Activated CD8-positive, alpha-beta memory T cell treated with anti-CD3 and anti-CD28 coated beads, Interleukin-2, amount 50 U/mL, for 4 hours (primary cell): ENCODE results near the gene PRKCI.
"Not testable (repeated sequence)": the region's sequence is repeated elsewhere in the genome, so short reads cannot be mapped to it uniquely, and the experiment has no call there.

ENCODE experiments used
- DNase-seq: peaks from one replicate; pipeline ENCODE4 v3.0.0-alpha.2; 2020

The PRKCI gene

DNA sequence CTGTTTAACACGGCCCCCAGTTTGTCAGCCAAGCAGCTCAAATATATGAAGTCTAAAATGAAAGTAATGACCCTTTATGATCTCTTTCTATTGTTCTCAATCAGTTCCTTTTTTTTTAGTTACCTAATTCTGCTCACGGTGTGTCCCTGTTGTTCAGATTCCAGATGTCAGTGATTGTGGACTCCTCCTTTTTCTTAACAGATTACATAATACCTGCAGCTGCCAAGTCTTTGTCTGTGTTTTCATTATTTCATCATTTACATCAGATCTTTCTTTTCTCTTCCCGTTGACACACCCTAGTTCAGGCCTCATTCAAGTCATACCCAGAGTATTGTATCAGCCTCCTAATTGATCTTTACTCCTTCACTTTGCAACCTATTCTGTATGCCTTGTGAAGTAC, 79.2 kb downstream of the PRKCI start:
- no peak for DNase-seq

DNA sequence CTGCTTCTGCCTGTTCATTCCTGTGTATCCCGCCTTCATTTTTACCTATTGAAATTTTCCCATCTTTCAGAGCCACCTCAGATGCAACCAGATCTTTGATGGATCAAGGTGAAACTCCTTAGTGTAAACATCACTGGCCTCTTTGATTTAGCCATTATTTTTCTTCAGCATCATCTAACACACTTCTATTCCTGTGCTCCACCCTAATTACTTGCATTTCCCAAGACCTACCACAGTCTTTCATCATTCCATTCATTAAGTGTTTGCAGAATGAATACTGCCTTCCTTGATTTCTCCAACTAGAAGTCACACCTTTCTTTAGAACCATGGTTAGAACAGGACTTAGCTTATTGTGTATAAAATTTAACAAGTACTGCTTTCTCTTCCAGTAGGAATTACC, 79.8 kb downstream of the PRKCI start:
- no peak for DNase-seq

DNA sequence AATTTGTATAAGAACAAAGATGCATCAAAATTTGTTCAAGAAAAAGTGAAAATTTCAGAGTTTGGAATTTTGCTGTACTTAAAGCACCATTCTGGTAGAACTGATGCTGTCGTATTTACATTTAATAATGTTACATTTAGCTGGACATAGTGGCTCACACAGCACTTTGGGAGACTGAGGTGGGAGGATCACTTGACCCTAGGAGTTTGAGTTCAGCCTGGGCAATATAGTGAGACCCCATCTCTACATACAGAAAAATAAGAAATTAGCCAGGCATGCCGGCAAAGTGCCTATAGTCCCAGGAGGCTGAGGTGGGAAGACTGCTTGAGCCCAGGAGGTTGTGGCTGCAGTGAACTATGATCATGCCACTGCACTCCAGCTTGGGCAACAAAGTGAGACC, 83.8 kb downstream of the PRKCI start:
- DNase-seq = no peak

DNA sequence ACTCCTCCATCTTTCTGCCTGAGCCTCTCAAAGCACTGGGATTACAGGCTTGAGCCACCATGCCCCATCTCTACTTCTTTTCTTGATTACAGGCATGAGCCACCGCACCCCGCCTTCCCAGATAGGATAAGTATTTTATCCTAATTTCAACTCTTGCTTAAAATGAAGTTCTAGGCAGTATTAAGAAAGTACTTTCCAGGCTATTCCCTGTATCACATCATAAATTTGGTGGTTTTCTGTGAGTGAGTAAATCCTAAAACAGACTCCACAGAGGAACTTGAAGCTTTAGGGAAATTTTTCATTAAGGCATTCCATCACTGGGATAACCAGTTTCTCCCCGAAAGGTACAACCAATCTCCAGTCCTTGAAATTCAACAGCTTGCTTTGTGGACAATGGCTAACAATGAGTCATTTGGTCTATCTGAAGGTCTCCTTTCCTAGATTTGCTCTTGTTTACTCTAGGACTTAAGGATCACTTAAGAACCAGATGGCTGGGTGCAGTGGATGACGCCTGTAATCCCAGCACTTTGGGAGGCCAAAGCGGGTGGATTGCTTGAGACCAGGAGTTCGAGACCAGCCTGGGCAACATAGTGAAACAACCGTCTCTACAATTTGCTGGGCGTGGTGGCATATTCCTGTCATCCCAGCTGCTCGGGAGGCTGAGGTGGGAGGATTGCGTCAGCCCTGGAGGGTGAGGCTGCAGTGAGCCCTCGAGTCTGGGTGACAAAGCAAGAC, 85.6 kb downstream of the PRKCI start:
- DNase-seq = no peak

DNA sequence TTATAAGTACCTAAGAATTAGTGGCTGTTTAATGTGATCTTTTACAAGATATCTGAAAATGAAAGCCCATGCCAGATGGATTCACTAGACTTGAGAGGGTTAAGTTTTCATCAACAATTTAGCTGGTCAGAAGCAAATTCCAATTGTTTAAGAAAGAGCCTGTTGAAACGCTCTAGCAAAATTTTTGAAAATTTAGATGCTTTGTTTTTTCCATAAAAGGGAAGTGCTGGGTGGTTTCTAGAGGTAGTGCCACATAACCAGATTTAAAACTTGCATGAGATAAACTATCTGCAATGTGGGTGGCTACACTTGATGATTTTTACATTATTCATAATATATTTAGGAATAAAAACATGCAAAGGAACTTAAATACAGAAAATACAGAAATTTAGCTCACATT, 86.8 kb downstream of the PRKCI start:
- no peak for DNase-seq

DNA sequence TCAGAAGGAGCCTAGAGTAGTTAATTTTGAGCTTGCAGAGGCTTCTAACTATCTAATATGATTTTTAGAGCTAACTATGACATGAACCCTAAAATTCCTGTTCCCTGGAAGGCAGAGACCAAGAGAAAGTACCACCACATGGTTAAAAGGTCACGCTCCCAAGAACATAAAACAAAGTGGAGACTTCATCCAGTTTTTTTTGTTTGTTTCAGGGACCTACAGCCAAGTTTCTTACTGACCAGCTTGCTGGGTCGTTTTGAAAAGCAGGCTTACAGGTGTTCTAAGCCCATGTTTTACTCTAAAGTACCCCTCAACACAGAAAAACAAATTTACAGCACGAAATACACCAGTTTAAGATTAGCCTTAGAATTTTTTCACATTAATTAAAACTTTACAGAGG, 95.7 kb downstream of the PRKCI start:
- DNase-seq = no peak

DNA sequence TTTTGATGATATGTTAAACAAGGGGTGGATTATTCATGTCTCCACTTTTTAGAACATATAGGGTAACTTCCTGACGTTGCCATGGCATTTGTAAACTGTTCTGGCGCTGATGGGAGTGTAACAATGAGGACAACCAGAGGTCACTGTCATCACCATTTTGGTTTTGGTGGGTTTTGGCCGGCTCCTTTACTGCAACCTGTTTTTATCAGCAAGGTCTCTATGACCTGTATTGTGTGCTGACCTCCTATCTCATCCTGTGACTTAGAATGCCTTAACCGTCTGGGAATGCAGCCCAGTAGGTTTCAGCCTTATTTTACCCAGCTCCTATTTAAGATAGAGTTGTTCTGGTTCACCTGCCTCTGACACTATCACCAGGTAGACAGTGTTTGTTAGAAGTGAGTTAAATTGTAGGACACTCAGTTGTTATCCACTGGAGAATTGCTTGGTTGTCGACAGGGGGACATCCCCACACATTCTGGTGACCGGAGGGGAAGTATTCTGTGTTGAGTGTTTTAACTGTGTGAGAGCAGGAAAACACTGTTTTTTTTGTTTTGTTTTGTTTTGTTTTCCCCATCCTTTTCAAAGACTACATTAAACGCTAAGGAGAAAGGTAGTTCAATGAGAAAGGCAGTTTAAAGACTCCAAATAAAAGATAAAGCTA, 98.4 kb downstream of the PRKCI start:
- no peak for DNase-seq

DNA sequence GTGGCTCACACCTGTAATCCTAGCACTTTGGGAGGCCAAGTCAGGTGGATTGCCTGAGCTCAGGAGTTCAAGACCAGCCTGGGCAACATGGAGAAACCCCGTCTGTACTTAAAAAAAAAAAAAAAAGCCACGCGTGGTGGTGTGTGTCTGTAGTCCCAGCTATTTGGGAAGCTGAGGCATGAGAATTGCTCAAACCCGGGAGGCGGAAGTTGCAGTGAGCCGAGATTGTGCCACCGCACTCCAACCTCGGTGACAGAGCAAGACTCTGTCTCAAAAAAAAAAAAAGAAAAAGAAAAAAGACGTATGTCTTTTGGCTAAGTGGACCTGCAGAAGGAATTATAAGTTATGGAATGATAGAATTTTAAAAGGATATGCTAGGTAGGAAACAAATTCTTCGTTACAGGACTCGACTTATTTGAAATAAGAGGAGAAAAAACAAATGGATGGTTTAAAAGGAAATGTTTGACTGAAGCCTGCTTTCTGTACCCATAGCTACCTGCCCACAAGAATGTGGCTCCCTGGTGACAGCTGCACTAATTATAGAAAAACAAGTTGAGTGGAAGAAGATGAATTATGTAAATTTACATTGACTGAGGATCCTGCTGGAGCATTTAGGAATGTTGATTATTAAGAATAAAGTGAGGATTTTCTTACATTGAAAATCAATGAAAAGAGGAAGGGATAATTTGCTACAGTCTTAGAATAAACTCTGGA, 99.3 kb downstream of the PRKCI start:
- no peak for DNase-seq

DNA sequence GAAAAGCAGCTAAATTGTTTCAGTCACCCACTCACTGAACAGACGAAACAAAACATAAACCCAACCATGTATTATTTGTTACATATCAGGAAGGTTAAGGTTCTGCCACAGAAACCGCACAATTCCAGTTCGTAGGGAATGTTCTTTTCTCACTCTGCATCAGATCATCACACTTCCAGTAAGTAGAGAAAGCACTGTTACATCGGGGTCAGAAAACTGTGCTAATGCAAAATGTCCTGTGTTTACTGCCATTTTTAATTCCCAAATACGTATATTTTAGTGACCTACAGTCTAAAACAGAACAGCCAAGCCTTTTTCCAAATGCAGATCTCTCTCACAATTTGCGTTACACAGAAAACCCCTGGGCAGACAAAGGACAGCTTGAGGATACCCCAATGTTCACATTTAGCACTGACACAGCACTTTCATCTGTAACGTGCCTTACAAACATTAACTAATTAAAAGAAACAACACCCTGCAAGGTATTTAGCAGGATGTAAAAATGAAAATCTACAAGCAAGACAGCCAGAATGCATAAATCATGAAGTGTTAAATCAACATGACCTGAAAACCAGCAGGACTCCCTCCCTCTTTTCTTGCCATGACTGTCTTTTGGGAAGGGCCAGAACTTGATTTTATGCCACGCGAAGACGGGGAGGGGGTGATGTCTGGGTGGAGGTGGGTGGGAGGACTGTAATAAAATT, 100.5 kb downstream of the PRKCI start:
- no peak for DNase-seq

DNA sequence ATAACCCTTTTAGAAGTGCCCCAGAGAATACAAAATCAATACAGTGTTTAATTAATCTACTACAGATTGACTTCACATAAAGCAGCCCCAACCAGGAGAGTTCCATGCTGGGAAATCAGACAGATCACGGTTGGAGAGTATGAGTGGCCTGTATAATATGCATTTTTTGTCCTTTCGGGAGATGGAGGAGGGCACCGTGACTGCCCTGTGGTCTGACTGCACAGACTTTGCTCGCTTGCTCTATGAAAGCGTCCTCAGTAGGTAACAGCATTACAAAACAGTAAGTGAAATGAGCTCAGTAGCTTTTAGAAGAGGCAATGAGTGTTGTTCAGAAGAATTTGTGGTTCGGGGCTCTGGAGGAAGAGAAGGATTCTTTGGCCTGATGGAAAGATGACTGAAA, 101.1 kb downstream of the PRKCI start:
- no peak for DNase-seq

DNA sequence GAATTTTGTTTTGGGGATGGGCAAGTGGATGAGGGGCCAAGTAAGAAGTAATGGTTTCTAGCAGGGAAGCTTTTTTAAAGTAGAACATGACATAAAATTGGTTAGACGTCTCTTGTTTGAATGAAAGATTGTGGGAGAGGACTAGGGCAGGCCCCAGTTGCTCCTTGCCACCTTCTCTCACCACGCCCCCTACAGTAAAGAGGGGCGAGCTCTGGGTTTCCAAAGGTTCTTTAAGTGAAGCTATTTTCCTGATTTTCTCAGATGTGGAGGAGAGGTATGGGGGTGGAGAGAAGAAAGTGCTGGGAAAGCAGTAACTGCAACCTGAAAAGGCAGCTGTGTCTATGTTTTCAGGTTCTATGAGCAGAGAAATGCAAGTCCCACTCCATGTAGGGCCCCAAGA, 102.7 kb downstream of the PRKCI start:
- no peak for DNase-seq

DNA sequence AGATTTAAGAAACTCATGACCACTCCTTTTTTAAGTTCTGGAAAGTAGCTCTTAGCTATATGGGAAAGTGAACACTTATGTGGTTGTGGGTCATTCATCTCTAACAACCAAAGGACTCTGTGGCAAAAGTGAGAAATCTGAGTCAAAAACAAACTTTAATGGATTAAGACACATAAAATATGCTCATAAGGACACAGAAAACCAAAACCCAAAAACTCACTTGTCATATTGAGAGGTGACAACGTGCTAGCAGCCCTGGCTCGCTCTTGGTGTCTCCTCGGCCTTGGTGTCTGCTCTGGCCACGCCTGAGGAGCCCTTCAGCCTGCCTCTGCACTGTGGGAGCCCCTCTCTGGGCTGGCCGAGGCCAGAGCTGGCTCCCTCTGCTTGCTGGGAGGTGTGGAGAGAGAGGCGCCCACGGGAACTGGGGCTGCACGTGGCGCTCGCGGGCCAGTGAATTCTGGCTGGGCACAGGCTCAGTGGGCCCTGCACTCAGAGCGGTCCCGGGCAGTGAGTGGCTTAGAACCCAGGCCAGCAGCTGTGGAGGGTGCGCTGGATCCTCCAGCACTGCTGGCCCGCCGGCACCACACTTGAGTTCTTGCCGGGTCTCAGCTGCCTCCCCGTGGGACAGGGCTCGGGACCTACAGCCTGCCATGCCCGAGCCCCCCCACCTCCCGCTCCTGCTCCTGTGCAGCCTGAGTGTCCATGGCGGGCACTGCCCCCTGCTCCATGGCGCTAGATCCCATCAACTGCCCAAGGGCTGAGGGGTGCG, 105.0 kb downstream of the PRKCI start:
- DNase-seq = no peak

DNA sequence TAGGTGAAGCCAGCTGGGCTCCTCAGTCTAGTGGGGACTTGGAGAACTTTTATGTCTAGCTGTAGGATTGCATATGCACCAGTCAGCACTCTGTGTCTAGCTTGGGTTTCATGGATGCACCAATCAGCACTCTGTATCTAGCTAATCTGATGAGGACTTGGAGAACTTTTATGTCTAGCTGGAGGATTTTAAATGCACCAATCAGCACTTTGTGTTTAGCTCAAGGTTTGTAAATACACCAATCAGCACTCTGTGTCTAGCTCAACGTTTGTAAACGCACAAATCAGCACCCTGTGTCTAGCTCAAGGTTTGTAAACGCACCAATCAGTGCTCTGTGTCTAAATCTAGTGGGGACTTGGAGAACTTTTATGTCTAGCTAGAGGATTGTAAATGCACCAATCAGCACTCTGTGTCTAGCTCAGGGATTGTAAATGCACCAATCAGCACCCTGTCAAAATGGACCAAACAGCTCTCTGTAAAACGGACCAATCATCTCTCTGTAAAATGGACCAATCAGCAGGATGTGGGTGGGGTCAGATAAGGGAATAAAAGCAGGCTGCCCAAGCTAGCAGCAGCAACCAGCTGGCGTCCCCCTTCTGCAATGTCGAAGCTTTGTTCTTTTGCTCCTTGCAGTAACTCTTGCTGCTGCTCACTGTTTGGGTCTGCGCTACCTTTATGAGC, 105.8 kb downstream of the PRKCI start:
- not testable (repeated sequence) for DNase-seq

DNA sequence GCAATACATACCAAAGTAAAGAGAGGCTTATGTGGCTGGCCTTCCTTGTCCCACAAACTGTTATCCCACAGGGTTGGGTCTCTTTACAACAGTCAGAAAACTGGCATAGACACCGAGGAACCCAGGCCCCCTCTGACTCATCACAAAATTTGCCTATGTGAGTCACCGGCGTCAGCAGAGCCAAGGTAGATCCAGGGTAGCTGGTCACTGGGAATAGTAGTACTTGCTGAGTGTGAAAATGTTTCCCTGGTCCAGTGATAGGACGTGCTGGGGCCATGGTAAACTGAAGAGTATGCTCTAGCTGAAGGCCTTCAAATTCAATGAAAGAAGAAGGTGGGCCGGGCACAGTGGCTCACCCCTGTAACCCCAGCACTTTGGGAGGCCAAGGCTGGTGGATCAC, 108.1 kb downstream of the PRKCI start:
- no peak for DNase-seq

DNA sequence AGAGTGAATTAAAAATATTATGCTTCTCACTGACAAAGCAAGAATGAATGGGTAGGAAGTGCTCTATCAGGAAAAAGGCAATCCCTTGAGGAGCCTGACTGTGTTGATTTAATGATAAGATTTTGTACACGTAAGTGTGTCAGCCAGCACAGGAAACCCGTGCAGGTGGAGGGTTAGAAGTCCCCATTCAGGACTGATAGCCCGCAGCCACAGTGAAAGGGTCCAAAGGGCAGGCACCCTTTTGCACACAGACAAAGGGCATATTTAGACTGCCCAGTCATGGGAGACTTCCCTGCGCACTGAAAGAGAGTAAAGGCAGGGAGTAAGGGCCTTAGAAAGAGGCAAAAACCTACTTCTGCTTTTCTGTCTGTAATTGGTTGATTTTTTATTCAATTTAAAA, 108.9 kb downstream of the PRKCI start:
- DNase-seq = no peak

DNA sequence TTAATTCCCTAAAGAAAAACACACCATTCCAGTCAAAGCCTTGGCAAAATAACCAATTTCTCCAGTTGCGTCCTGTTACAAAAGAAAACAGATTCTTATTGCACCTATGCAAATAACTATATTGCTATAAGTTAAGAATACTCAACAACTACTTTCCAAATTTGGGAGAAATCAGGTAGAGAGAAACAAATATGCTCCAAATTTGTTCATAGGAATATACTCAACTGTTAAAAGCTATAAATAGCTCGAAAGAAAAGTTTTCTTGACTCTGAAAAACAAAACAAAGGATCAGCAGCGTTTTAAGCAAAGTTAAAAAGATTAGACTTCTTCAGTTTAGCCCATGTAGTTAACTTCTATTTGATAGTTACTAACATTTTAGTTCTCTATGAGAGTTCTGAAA, 115.2 kb downstream of the PRKCI start:
- DNase-seq = no peak

DNA sequence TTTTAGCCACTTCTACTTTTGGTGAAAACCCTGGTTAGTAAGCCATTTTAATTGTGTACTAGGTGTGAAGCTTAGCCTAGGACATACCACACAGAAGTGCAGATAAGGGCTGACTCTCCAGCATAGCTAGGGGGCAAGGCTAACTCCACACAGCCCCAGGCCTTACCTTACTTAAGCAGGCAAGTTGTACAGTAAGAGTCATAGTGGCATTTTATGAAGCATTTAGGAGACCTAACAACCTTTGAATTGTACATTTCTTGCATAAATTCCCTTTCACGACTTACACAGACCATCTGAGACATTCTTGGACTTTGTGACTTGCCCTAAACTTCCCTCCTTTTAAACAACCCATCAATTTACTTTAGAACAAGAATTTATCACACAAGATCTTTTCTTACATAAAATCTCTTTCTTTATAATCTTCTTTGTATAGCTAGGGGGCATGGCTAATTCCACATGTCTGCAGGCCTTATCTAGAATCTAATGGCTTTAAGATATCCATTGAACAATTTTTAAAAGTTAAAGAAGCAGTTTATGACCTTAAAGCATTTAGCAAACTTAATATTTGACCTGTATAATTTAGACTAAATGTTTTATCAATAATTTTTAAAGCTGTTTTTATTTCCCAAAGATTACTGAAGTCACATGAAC, 116.6 kb downstream of the PRKCI start:
- no peak for DNase-seq

DNA sequence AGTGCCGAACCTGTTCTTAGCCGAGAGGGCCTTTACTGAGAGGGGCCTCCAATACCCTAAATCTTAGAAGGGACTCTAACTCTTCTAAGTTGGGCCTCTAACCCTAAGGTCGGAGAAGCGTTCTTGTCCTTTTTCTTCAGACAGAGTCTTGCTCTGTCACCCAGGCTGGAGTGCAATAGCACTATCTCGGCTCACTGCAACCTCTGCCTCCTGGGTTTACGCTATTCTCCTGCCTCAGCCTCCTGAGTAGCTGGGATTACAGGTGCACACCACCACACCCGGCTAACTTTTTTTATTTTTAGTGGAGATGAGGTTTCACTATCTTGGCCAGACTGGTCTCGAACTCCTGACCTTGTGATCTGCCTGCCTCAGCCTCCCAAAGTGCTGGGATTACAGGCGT, 120.0 kb downstream of the PRKCI start:
- DNase-seq = not testable (repeated sequence)

DNA sequence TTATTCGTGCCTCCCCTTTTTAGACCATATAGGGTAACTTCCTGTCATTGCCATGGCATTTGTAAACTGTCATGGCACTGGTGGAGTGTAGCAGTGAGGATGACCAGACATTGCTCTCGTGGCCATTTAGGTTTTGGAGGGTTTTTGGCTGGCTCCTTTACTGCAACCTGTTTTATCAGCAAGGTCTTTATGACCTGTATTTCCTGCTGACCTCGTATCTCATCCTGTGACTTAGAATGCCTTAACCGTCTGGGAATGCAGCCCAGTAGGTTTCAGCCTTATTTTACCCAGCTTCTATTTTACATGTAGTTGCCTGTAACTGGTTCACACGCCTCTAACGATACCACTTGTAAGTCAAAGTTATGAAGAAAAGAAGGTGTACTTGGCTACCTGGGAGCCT, 121.6 kb downstream of the PRKCI start:
- not testable (repeated sequence) for DNase-seq

DNA sequence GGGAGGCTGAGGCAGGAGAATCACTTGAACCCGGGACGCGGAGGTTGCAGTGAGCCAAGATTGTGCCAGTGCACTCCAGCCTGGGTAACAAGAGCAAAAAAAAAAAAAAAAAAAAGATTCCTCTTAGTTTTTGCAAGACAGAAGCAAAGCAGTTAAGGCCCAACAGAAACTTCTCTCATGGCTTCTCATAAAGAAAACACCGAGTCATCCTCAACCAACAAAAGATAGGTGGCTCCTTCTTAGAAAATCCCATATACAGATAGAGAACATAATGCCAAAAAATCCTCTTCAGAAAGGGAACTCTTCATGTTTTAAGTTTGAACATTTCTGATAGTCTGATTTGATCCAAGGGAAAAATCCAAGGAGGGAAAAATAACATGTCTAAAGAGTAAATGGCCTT, 122.7 kb downstream of the PRKCI start:
- DNase-seq = no peak
